AG08395 (cell line): ENCODE results near the gene UVSSA.

Experiments
- DNase-seq: peaks from one replicate; pipeline ENCODE4 v3.0.0; 2012; ENCODE audit warnings: mixed read lengths, low spot score

UVSSA gene

GRCh38 chr4:1348746-1349145 lies 1.7 kb downstream of the UVSSA start:
- no peak for DNase-seq

GRCh38 chr4:1349359-1350168 lies 2.6 kb downstream of the UVSSA start:
- no peak for DNase-seq

GRCh38 chr4:1350169-1350520 lies 3.1 kb downstream of the UVSSA start:
- DNase-seq, result no peak

DNA sequence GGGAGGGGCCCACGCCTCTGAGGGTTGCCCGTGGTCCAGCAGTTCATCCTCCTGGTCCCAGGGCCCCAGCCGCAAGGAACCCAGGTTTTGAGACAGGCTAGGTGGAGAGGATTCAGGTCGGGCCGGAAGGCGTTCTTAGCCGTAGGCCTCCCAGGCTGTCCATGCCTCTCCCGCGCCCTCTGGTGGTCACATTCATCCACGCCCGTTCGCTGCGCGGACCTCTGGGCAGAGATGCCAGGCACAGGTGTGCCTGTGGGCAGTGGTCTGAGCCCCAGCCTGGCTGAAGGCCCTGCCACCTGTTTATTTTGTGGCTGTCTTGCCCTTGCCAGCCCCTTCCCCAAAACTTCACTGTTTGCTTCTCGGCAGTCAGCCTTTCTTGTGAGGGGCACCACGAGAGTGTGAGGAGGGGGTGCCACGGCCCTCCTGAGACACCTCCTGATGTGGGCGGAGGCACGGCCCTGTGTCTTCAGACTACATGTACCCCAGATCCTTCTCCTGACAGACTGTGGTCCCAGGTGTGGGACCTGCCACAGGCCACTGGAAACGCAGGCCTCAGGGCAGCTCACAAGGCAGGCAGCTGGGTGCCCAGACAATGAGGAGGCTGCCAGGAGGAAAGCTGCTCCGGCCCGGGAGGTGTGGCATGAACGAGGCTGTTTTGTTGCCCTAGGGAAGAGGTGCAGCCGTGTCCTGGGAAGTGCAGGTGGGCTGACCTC lies 5.0 kb downstream of the UVSSA start:
- DNase-seq, result peak; percentile 80

DNA sequence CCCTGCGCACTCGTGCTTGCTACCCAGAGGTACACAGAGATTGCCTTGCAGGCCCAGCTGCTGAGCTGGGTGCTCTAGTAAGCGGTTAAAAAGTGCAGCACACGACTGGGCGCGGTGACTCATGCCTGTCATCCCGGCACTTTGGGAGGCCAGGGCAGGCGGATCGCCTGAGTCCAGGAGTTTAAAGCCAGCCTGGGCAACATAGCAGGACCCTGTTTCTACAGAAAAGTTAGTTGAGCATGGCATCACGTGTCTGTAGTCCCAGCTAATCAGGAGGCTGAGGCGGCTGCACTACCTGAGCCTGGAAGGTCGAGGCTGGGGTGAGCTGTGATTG lies 5.5 kb downstream of the UVSSA start:
- DNase-seq, result no peak

- no peak for DNase-seq
Measured at GRCh38 chr4:1353186-1354055, 6.4 kb downstream of the UVSSA start.

DNA sequence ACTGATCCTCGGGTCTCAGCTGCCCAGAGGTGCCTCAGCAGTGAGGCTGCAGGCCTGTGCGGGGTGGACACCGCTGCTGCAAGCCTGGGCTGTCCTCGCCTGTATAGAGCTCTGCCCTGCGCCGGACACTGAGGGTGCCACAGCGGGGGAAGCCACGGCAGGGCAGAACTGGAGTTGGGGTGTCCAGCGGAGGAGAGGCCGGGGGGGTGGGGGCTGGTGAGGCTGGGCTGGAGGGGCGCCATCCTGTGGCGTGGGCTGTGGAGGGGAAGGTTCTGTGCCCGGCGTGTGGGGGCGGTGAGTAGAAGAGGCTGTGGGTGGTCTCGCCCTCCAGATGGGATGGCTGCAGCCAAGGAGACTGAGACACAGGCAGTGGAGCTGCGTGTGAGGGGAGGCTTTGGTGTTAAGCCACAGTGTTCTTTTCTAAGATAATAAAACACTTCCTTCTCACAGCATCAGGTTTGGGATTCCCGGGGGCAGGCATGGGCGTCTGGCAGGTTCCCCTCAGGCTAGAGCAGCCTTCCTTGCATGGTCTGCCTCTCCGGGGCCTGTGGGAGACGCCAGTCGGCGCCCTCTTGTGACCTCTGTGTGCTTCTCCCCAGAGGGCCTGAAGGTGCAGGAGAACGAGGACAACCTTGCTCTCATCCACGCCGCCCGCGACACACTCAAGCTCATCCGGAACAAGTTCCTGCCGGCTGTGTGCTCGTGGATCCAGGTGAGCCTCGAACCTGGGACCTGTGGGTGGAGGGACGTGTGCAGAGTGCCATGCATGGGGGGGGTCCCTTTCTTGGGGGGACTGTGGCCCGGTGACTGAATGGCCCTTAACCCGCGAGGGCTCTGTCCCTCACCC lies 7.4 kb downstream of the UVSSA start:
- no peak for DNase-seq

DNA sequence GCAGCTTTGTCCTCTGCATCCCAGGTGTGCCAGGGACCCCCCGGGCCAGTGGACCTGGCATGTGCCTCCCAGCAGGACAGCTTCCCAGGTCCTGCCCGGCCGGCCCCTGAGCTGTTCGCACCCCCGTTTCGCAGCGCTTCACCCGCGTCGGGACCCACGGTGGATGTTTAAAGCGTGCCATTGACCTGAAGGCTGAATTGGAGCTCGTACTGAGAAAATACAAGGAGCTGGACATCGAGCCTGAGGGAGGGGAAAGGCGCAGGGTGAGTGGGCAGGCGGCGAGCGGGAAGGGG lies 7.9 kb downstream of the UVSSA start:
- no peak for DNase-seq

- DNase-seq, result no peak
Measured at GRCh38 chr4:1355378-1355777, 8.4 kb downstream of the UVSSA start.

GRCh38 chr4:1356181-1356998 lies 9.4 kb downstream of the UVSSA start:
- DNase-seq, result peak; percentile 69

GRCh38 chr4:1357356-1358248 lies 10.6 kb downstream of the UVSSA start:
- DNase-seq, result no peak

- no peak for DNase-seq
Measured at GRCh38 chr4:1358421-1359143, 11.6 kb downstream of the UVSSA start.

DNA sequence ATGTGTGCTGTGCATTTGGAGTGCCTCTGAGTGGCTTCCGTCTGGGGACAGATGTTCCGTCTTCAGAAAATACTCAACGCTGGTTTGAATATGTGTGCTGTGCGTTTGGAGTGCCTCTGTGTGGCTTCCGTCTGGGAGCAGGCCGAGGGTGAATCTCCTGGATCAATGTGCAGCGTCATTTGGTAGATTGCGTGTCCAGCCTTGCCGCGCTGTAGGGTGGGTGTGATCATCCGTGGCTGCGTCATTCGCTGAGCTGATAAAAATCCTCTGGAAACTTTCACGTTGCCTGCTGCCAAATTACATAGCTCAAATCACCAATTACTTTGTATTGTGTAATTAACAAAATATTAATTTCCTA lies 12.1 kb downstream of the UVSSA start:
- peak; percentile 60 for DNase-seq

GRCh38 chr4:1359976-1360375 lies 13.0 kb downstream of the UVSSA start:
- no peak for DNase-seq

GRCh38 chr4:1360423-1361283 lies 13.6 kb downstream of the UVSSA start:
- peak; percentile 58 for DNase-seq

DNA sequence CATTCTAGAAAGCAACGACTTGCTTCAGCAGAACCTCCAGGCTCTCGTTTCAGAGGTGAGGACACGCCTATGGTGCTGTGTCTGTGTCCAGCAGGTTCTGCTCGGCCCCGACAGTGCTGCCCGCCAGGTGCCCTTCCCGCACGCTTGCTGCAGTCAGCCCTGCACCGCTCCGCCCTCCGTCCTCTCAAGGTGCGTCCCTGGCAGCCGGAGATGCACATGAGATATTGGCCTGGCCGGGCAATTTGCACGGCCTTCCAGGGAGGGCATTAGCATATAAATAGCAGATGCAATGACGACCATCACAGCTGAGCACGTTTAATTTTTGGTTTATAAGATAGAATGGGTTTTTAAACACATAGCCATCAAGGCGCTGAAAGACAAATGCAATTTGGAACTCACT lies 14.4 kb downstream of the UVSSA start:
- no peak for DNase-seq

DNA sequence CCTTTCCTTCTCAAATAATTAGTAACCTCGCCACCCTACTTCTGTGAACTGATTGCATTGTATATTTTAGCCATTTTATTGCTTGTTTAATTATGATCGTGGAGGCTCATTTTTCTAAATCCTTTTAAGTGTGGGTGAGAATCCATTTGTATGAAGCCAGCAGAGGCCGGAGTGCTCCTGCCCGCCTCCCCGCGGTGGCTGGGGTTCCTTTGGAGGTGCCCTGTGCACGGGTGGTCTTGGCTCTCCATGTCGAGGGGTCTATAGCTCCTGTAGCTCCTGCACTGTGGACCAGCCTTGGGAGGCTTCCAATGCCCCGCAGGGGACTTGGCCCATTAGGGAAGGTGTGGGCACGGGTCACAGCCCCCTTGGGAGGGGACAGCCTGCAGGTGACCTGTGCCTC lies 15.0 kb downstream of the UVSSA start:
- no peak for DNase-seq

DNA sequence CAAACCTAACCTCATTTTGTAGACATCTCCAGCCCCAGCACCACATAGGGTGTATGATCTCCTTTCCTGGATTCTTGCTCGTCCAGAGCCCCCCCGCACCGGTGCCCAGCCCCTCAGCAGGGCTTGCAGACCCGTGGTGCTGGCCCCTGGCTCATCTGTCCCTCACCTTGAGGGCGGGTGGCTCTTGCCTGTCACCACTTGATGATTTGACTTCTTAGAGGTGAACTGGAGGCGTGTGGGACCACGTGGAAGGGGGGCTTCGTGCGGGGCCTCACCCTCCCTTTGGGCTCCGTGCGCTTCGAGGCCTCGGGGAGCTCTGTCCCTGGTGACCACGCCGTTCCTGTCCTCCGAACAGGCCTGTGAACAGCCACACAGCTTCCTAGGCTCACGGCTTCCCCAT lies 15.5 kb downstream of the UVSSA start:
- no peak for DNase-seq

- DNase-seq, result no peak
Measured at GRCh38 chr4:1363513-1363912, 16.5 kb downstream of the UVSSA start.
